Keratinocyte (primary cell): Measurements from ENCODE around the gene MGLL. TPM values are rescaled to one million over a fixed set of nuclear protein-coding genes. Genes with fewer than 3 reads are reported as not detected.

Experiments used
- DNase-seq: peaks from one replicate; pipeline ENCODE4 v3.0.0-alpha.2; 2011; ENCODE audit warnings: low read depth, missing footprints, low spot score
- FAIRE-seq: peaks from 2 replicates; lab custom pipeline; 2011; peaks lifted over from hg19 to GRCh38; lab: Jason Lieb, UNC
- H2AFZ ChIP-seq: 2 replicates; pipeline ENCODE4 v1.6.0; 2012; ENCODE audit warnings: low read length, control low read depth, inconsistent platforms; ENCODE audit not compliant: control insufficient read depth
- H3K27ac ChIP-seq: 2 replicates; pipeline ENCODE4 v1.5.1; 2011; ENCODE audit warnings: low read length; ENCODE audit not compliant: control insufficient read depth, insufficient read depth
- H3K27me3 ChIP-seq: 3 replicates; pipeline ENCODE4 v1.6.0; 2011; ENCODE audit warnings: low read length; ENCODE audit not compliant: control insufficient read depth, insufficient read depth; ENCODE audit errors: extremely low read depth
- H3K36me3 ChIP-seq, 2 experiments: 2 replicates in 1 of 2; 3 replicates in 1 of 2; pipeline ENCODE4 v1.5.1; 2011; ENCODE audit warnings: low read length in 2 of 2, mild to moderate bottlenecking in 1 of 2; ENCODE audit not compliant: control insufficient read depth in 2 of 2, insufficient read depth in 2 of 2; ENCODE audit errors: extremely low read depth in 1 of 2
- H3K4me1 ChIP-seq: 3 replicates; pipeline ENCODE4 v1.5.1; 2011; ENCODE audit warnings: low read length; ENCODE audit not compliant: control insufficient read depth, insufficient read depth; ENCODE audit errors: extremely low read depth
- H3K4me2 ChIP-seq: 3 replicates; pipeline ENCODE4 v1.6.0; 2011; ENCODE audit warnings: low read depth, low read length; ENCODE audit not compliant: control insufficient read depth, insufficient read depth; ENCODE audit errors: extremely low read depth
- H3K4me3 ChIP-seq, 3 experiments: fragments of 200-600 bp in 1 of 3; sonication (generic) in 1 of 3; 2 replicates in 2 of 3; 3 replicates in 1 of 3; pipeline ENCODE4 v1.5.1; 2011 to 2016; ENCODE audit warnings: low read length in 3 of 3, mild to moderate bottlenecking in 3 of 3, control low read depth in 2 of 3, inconsistent platforms in 1 of 3, low read depth in 1 of 3, mixed read lengths in 1 of 3, mixed run types in 1 of 3, moderate library complexity in 1 of 3; ENCODE audit not compliant: control insufficient read depth in 2 of 3, insufficient read depth in 2 of 3; ENCODE audit errors: extremely low read depth in 1 of 3
- H3K79me2 ChIP-seq: 2 replicates; pipeline ENCODE4 v1.6.0; 2012; ENCODE audit warnings: low read length; ENCODE audit not compliant: control insufficient read depth, insufficient read depth
- H3K9ac ChIP-seq: 3 replicates; pipeline ENCODE4 v1.6.0; 2011; ENCODE audit warnings: low read length; ENCODE audit not compliant: control insufficient read depth, insufficient read depth; ENCODE audit errors: extremely low read depth
- H3K9me1 ChIP-seq: 3 replicates; pipeline ENCODE4 v1.6.0; 2011; ENCODE audit warnings: low read length; ENCODE audit not compliant: control insufficient read depth, insufficient read depth; ENCODE audit errors: extremely low read depth
- H3K9me3 ChIP-seq: 2 replicates; pipeline ENCODE4 v1.5.1; 2012; ENCODE audit warnings: low read depth, low read length; ENCODE audit not compliant: control insufficient read depth
- H4K20me1 ChIP-seq: 3 replicates; pipeline ENCODE4 v1.6.0; 2011; ENCODE audit warnings: low read length; ENCODE audit not compliant: control insufficient read depth, insufficient read depth; ENCODE audit errors: extremely low read depth
- CTCF ChIP-seq, 3 experiments: IDR thresholded peaks in 1 of 3; conservative IDR thresholded peaks in 1 of 3; optimal IDR thresholded peaks in 1 of 3; 2 replicates in 2 of 3; 3 replicates in 1 of 3; pipeline versions ENCODE3 to v1.5.1; 2011; ENCODE audit warnings: low read length in 3 of 3, mild to moderate bottlenecking in 3 of 3, moderate library complexity in 2 of 3, control low read depth in 1 of 3, inconsistent platforms in 1 of 3; ENCODE audit not compliant: insufficient read depth in 2 of 3; ENCODE audit errors: extremely low read depth in 1 of 3
- EZH2 ChIP-seq: IDR thresholded peaks from one replicate; pipeline ENCODE4 v1.6.1; 2012; ENCODE audit warnings: inconsistent platforms, mild to moderate bottlenecking, low read length, moderate library complexity
- dilution Hi-C: fragments of 300-500 bp; cut with MboI; formaldehyde crosslinking; loops from one replicate; pipeline ENCODE4 v1.7.0; 2020; ENCODE audit warnings: low sequenced_read_pairs; ENCODE audit not compliant: extremely low pct_ligation_motif_present
- polyA plus RNA-seq, 5 experiments: library from polyadenylated mRNA; depleted of rRNA in 3 of 5; stranded (reverse) in 3 of 5; stranded (forward) in 1 of 5; unstranded in 1 of 5; fragments of >200 nt; gene quantifications; 1 replicate in 1 of 5; 2 replicates in 3 of 5; 3 replicates in 1 of 5; pipeline versions ENCODE4 v1.2.1 to v1.2.3, GENCODE V29; 2011 to 2012; ENCODE audit warnings: missing spikeins in 2 of 5, low read depth in 1 of 5, low replicate concordance in 1 of 5

MGLL gene
- polyA plus RNA-seq, 1 donor (not counting 4 experiments of a cell fraction or from before 2014, with no cell fraction given): 17.8 TPM

GRCh38 chr3:127644641-127645370, 177.5 kb downstream of the MGLL start:
- peaks cover 7% of the 10 kb centered on the region for H3K4me1 ChIP-seq
- no peak overlapping the region for H3K4me3 ChIP-seq
- no peak overlapping the region for H2AFZ ChIP-seq
- H3K27ac ChIP-seq: no peak overlapping the region
- H3K4me2 ChIP-seq: no peak overlapping the region
- H3K27me3 ChIP-seq: no peaks in the 10 kb centered on the region
- no peaks in the 10 kb centered on the region for H3K9me1 ChIP-seq
- H4K20me1 ChIP-seq: no peaks in the 10 kb centered on the region
- dilution Hi-C loops: no loop called here
- DNase-seq (no peak), FAIRE-seq (no peak)
- H3K9ac ChIP-seq: no peak overlapping the region
- TF ChIP-seq EZH2: no peak
- TF ChIP-seq CTCF (optimal IDR thresholded peaks at IDR 0.05 in 1 of 3, IDR thresholded peaks at IDR 0.05 in 1 of 3, conservative IDR thresholded peaks at IDR 0.05 in 1 of 3; ENCODE audit: extremely low read depth in 1 of 3, insufficient read depth in 2 of 3, low read length in 3 of 3): no peak
- H3K79me2 ChIP-seq: no peaks in the 10 kb centered on the region
- H3K36me3 ChIP-seq: no peaks in the 10 kb centered on the region
- no peaks in the 10 kb centered on the region for H3K9me3 ChIP-seq

DNA sequence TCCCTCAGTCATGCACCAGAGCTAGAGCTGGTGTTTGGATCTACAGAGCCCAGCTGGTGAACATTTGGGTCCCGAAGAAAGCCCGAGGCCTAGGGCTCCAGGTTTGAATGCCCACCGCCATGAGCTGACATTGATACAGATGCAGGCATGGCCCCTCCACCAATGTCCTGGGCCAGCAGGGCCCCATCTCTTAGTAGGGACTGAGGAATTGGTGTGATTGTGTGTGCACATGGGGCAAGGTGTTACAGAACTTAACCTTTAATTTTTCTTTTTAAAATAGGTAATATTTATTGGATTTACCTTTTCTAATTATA, 182.3 kb downstream of the MGLL start:
- Histone ChIP-seq H3K4me2 (no peak overlapping the region), H3K27ac (no peak overlapping the region), H3K27me3 (no peaks in the 10 kb centered on the region), H3K9me1 (no peaks in the 10 kb centered on the region), H3K79me2 (no peaks in the 10 kb centered on the region), H3K4me3 (no peak overlapping the region), H3K9ac (no peak overlapping the region), H3K36me3 (no peaks in the 10 kb centered on the region), H4K20me1 (no peaks in the 10 kb centered on the region), H3K4me1 (peaks cover 7% of the 10 kb centered on the region), H3K9me3 (no peaks in the 10 kb centered on the region), H2AFZ (no peak overlapping the region)
- dilution Hi-C loops: no loop called here
- FAIRE-seq (no peak), DNase-seq (no peak)
- TF ChIP-seq CTCF (optimal IDR thresholded peaks at IDR 0.05 in 1 of 3, IDR thresholded peaks at IDR 0.05 in 1 of 3, conservative IDR thresholded peaks at IDR 0.05 in 1 of 3; ENCODE audit: extremely low read depth in 1 of 3, insufficient read depth in 2 of 3, low read length in 3 of 3) (no peak), EZH2 (no peak)
